NCI-H526 treated with DMSO at 0.1 percent for 48 hours (cell line): ENCODE data around the gene NBPF3.
"Not testable (repeated sequence)": the region's sequence is repeated elsewhere in the genome, so short reads cannot be mapped to it uniquely, and the experiment has no call there.

Source experiments
- DNase-seq: peaks from one replicate; lab custom pipeline; 2025; lab: John Stamatoyannopoulos, UW

NBPF3 gene

DNA sequence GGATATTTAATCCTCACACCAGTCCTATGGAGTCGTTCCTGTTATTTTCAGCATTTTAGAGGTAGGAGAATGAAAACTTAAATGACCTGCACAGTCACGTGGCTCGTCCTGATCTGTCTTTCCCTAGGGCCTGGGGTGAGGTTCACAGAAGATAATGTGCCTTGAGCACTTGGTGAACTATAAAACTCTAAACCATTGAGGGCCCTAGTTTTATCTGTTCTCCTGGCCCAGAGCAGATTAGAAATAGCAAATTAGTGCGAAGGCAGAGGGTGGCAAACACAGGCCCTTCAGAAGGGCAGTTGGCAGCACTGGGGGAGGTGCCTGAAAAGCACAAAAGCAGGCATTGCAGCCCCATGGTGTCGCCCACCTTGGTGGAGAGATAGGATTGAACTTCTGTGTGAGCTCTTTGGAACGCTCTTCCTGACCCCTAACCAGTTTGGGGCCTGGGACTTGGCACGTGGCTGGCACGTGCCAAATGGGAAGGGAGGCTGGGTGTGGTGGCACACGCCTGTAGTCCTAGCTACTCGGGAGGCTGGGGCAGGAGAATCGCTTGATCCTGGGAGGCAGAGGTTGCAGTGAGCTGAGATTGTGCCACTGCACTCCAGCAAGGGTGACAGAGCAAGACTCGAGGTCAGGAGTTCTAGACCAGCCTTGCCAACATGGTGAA lies 1.2 kb upstream of the NBPF3 start:
- DNase-seq = not testable (repeated sequence)

DNA sequence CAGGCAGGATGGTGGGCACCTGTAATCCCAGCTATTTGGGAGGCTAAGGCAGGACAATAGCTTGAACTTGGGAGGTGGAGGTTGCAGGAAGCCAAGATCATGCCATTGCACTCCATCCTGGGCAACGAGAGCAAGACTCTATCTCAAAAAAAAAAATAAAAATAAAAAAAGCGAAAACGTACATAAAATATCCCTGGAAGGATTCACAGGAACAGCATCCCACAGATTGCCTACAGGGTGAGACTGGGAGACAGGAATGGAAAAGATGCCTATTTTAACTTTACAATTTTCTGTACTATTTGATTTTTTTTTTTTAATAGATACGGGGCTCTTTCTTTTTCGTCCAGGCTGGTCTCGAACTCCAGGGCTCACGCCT lies 604 bp upstream of the NBPF3 start:
- no peak for DNase-seq

- DNase-seq = not testable (repeated sequence)
Measured at GRCh38 chr1:21440630-21441125, 741 bp downstream of the NBPF3 start.

GRCh38 chr1:21446647-21447046 lies 6.7 kb downstream of the NBPF3 start:
- DNase-seq = not testable (repeated sequence)

DNA sequence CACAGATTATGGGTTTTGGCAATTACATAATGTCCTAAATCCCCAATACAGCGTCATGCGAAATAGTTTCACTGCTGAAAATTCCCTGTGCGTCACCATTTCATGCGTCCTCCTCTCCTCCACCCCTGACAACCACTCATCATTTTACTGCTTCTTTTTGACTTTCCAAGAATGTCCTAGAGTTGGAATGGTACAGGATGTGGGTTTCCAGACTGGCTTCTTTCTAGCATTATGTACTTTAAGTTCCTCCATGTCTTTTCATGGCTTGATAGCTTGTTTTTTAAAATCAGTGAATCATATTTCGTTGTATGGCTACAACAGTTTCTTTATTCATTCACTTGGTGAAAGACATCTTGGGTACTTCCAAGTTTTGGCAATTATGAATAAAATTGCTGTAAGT lies 7.4 kb downstream of the NBPF3 start:
- no peak for DNase-seq

GRCh38 chr1:21449906-21450305 lies 10.0 kb downstream of the NBPF3 start:
- DNase-seq = no peak

DNA sequence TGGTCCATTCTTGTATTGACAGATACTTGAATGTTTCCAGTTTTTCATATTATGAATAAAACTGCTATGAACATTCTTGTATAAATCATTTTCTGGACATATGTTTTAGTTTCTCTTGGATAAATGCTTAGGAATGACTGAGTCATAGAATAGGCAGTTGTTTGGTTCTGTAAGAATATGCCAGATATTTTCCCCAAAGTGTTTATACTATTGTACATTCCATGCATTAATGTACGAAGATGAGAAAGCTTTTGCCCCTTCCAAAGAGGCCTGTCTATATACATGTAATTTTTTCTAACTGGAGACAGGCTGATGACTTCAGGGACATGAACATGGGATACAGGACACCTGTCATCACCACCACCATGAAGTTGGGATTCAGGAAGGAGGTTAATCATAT lies 11.3 kb downstream of the NBPF3 start:
- DNase-seq = no peak

- DNase-seq = no peak
Measured at GRCh38 chr1:21451981-21452411, 12.1 kb downstream of the NBPF3 start.

DNA sequence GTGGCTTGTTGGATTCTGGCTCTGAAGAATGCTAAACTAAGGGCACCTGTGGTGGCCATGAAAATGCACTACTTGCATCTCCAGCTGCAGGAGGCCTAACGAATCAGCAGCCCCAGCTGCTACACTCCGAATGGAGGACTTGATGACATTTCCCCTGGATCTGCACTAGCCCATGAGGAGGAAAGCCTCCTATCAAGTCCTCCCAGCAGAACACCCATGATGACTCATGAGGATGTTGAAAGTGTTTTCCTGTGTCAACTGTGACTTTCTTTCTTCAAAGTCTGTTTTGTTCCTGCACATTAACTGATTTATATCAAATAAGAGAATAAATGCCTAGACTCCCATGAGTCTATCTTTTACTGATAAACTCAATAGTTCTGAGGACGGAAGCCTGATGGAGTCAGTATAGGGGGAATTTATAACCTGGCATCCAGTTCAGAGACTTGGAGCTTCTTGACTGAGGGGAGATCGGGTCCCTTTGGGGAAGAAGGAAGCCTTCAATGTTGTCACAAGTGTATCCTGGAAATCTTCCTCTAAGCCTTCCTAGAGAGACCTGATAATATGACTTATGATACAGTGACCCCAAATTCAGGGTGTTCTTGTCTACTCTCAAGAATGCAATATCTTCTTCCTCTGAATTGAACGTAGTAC lies 14.2 kb downstream of the NBPF3 start:
- DNase-seq = not testable (repeated sequence)

- not testable (repeated sequence) for DNase-seq
Measured at GRCh38 chr1:21454904-21455303, 15.0 kb downstream of the NBPF3 start.

- DNase-seq = no peak
Measured at GRCh38 chr1:21457654-21458053, 17.7 kb downstream of the NBPF3 start.

GRCh38 chr1:21465127-21465526 lies 25.2 kb downstream of the NBPF3 start:
- not testable (repeated sequence) for DNase-seq

DNA sequence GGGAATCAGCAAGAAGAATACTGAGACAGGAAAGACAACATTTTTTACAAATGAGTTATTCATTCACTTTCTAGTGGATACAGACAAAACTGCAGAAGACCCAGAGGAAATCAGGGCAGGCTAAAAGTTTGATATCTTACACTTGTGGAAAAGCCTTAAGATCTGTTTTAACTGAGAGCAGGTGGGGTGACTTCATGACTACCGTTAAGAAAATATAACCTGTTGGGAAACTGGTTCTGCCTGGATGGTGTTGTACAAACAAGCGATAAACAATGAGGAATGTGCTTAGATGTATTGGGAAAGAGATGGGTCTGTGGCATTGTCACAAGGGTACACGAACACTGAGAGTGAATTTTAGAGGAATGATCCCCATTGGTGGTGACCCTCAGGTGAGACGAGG lies 28.0 kb downstream of the NBPF3 start:
- not testable (repeated sequence) for DNase-seq

DNA sequence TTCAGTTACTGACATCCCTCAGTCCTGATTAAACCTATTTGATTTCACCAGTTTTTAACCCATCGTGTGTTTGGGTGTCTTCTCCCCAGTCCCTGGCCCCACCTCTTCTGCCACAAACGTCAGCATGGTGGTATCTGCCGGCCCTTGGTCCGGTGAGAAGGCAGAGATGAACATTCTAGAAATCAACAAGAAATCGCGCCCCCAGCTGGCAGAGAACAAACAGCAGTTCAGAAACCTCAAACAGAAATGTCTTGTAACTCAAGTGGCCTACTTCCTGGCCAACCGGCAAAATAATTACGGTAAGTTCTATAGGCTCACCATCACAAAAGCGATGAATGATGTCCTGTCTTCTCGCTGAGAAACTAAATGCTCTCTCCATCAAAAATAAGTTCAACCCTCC lies 28.7 kb downstream of the NBPF3 start:
- no peak for DNase-seq

- DNase-seq = no peak
Measured at GRCh38 chr1:21469581-21469980, 29.6 kb downstream of the NBPF3 start.

DNA sequence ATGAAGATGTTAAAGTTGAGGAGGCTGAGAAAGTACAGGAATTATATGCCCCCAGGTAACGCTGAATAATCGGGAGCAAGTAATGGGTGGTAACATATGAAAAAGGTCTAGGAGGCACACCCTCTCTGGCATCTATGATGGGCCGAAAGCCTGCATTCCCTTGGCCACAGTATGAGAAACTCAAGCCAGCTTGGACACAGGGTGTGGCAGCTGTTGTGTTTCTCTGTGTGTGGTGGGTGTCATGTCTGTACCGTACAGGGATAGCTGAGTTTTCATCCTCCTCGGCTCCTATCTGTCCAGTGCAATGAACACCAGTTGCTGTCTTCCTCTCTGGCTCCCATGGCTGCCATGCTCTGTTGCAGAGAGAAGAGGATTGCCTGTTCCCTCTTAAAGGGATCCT lies 32.9 kb downstream of the NBPF3 start:
- no peak for DNase-seq

GRCh38 chr1:21478356-21478755 lies 38.4 kb downstream of the NBPF3 start:
- no peak for DNase-seq

DNA sequence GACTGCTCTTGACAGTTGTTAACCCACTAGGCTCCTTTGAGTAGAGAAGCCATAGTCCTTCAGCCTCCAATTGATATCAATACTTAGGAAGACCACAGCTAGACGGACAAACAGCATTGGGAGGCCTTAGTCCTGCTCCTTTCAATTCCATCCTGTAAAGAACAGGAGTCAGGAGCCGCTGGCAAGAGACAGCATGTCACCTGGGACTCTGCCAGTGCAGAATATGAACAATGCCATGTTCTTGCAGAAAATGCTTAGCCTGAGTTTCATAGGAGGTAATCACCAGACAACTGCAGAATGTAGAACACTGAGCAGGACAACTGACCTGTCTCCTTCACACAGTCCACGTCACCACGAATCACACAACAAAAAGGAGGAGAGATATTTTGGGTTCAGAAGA lies 43.9 kb downstream of the NBPF3 start:
- not testable (repeated sequence) for DNase-seq

DNA sequence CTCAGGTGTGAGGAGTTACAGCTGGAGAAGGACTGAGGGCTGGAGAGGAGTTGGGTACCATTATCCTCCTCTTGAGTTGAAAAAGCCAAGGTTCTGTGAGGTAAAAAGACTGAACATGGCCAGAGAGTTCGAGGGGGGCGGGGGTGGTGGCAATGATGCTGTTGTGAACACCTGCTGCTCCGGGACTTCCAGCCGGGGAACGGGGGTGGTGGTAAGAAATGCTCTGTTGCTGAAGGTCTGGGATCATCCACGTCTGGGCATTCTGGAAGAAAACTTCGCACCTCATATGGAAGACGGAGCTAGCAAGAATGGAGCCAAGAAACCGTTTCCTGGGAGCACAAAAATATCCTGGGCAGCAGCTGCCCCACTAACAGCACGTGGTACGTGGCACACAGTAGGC lies 49.2 kb downstream of the NBPF3 start:
- no peak for DNase-seq

GRCh38 chr1:21490774-21491487 lies 51.0 kb downstream of the NBPF3 start:
- DNase-seq = no peak

DNA sequence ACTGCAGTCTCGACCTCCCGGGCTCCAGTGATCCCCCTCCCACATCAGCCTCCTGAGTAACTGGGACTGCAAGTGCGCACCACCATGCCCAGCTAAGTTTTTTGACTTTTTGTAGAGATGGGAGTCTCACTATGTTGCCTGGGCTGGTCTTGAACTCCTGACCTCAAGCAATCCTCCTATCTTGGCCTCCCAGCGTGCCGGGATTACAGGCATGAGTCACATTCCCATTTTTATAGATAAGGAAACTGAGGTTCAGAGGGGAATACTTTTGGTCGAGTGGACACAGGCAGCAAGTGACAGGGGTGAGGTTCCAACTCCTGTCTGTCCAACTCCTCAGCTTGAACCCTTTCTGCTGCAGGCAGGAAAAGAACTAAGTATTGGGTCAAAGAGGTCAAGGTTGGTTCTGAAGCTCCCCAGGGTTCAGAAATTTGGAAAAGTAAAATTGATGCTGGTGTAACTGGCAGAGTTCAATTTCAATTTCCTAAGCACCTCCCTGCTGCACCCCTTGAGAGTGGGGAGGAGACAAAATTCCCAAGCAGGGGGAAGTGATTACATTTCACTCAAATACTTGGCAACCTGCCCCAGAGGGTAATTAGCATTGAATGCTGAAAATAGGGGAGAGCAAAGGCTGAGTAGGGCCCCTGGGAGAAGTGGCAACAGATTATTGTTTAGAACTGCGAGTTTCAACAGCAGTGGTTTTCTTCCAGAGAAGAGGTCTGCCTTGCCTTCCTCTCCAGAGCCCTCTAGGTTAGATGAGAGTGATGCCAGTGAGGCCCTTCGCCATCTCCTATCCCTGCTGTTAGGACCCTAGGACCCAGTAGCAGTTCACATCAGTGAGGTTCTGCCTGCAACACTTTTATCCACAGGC lies 51.8 kb downstream of the NBPF3 start:
- DNase-seq = no peak

GRCh38 chr1:21492356-21492625 lies 52.4 kb downstream of the NBPF3 start:
- no peak for DNase-seq
